Measurements from ENCODE around the gene ATP6V0A1.
"Not testable (repeated sequence)": the region's sequence is repeated elsewhere in the genome, so short reads cannot be mapped to it uniquely, and the experiment has no call there.

Gene ATP6V0A1

DNA sequence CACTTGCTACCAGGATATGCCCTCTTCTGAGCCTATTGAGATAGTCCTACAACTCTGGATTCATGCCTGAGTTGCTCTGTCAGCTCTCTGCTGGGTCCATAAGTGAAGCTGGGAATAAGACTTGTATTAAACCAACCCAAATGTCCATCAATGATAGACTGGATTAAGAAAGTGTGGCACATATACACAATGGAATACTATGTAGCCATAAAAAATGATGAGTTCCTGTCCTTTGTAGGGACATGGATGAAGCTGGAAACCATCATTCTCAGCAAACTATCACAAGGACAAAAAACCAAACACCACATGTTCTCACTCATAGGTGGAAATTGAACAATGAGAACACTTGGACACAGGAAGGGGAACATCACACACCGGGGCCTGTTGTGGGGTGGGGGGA is 19.1 kb downstream of the ATP6V0A1 start:
- H3K36me3 ChIP-seq (ENCODE audit: control insufficient read depth, insufficient read depth, low read length): peaks cover 91% of the 10 kb centered on the region
- not testable (repeated sequence) for H3K9me3 ChIP-seq (ENCODE audit: control insufficient read depth, insufficient read depth, low read length); H3K9ac ChIP-seq (ENCODE audit: low read depth, low read length); H3K4me3 ChIP-seq (ENCODE audit: low read depth, low read length); H3K27me3 ChIP-seq (ENCODE audit: control insufficient read depth, insufficient read depth, low read length); H3K4me1 ChIP-seq (ENCODE audit: control insufficient read depth, insufficient read depth, low read length); H3K27ac ChIP-seq (ENCODE audit: low read depth, low read length)

DNA sequence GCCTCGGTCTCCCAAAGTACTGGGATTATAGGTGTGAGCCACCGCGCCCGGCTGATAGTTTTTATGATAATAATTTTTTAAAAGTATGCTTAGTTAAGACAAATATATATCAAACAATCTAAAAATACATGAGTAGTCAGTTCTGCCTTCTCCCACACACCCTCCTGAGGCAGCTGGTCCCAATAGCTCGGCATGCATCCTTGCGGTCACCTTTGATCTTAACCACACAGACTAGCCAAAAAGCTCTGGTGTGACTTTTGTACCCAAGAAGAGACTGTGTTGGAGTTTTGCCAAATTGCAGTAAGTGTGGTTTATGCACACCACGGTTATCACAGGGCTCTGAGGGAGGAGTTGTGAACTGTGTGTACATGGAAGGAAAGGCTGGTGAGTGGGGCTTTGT is 25.6 kb downstream of the ATP6V0A1 start:
- Histone ChIP-seq H3K4me1 (ENCODE audit: control insufficient read depth, insufficient read depth, low read length) (no peaks in the 10 kb centered on the region), H3K36me3 (ENCODE audit: control insufficient read depth, insufficient read depth, low read length) (peaks cover 82% of the 10 kb centered on the region), H3K4me3 (ENCODE audit: low read depth, low read length) (no peak overlapping the region), H3K27ac (ENCODE audit: low read depth, low read length) (no peak overlapping the region), H3K9me3 (ENCODE audit: control insufficient read depth, insufficient read depth, low read length) (no peaks in the 10 kb centered on the region), H3K27me3 (ENCODE audit: control insufficient read depth, insufficient read depth, low read length) (no peaks in the 10 kb centered on the region), H3K9ac (ENCODE audit: low read depth, low read length) (no peak overlapping the region)

DNA sequence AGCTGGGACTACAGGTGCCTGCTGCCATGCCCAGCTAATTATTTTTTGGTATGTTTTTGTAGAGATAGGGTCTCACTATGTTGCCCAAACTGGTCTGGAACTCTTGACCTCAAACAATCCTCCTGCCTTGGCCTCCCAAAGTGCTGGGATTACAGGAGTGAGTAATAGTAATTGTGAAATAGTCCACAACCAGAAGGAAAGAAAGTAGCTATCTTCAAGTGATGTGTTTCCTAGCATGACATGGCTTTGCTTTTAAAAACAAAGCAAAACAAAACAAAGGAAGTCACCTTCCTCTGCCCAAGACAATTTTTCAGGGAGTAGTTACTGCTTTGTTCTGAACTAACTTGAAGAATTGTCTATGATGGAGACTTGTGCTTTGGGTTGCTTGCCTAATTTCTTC is 27.0 kb downstream of the ATP6V0A1 start:
- Histone ChIP-seq H3K9ac (ENCODE audit: low read depth, low read length) (no peak overlapping the region), H3K4me1 (ENCODE audit: control insufficient read depth, insufficient read depth, low read length) (no peaks in the 10 kb centered on the region), H3K27me3 (ENCODE audit: control insufficient read depth, insufficient read depth, low read length) (no peaks in the 10 kb centered on the region), H3K9me3 (ENCODE audit: control insufficient read depth, insufficient read depth, low read length) (no peaks in the 10 kb centered on the region), H3K4me3 (ENCODE audit: low read depth, low read length) (no peak overlapping the region), H3K36me3 (ENCODE audit: control insufficient read depth, insufficient read depth, low read length) (peaks cover 83% of the 10 kb centered on the region), H3K27ac (ENCODE audit: low read depth, low read length) (no peak overlapping the region)

DNA sequence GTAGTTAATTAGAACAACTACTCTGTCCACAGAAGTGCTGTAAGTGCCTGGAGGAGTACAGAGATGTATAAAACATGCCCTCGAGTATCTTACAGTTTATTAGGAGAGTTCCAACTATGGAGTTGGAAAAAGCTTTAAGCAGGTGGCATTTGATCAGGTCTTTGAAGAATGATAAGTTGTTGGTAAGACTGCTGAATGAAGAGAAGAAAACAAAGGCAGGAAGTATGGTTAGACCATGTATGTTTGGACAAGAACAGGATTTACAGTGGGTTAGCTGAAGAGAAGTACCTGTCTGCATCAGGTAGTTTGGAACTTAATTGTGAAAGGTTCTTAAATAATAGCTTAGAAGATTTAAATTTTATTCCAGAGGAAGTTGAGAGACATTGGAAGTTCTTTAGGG is 29.4 kb downstream of the ATP6V0A1 start:
- H3K27me3 ChIP-seq (ENCODE audit: control insufficient read depth, insufficient read depth, low read length): no peaks in the 10 kb centered on the region

DNA sequence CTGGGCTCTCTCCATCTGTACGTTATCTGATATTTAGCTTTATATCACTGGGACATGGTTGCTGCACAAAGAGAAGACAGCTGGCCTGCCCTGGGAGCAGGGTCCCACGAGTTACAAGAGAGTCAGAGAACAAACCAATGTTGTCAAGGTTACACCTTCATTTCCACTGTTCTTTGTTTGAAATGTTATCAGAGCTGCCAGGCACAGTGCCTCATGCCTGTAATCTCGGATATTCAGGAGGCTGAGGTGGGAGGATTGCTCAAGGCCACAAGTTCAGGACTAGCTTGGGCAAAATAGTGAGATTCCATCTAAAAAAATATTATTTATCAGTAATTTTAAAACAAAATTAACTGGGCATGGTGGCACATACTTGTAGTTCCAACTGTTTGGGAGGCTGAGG is 34.6 kb downstream of the ATP6V0A1 start:
- no peak overlapping the region for H3K9ac ChIP-seq (ENCODE audit: low read depth, low read length)
- no peak overlapping the region for H3K4me3 ChIP-seq (ENCODE audit: low read depth, low read length)
- no peaks in the 10 kb centered on the region for H3K4me1 ChIP-seq (ENCODE audit: control insufficient read depth, insufficient read depth, low read length)
- H3K36me3 ChIP-seq (ENCODE audit: control insufficient read depth, insufficient read depth, low read length): peaks cover 81% of the 10 kb centered on the region
- no peak overlapping the region for H3K27ac ChIP-seq (ENCODE audit: low read depth, low read length)
- no peaks in the 10 kb centered on the region for H3K9me3 ChIP-seq (ENCODE audit: control insufficient read depth, insufficient read depth, low read length)
- H3K27me3 ChIP-seq (ENCODE audit: control insufficient read depth, insufficient read depth, low read length): no peaks in the 10 kb centered on the region

More for the DNA sequence above, 29.4 kb downstream of the ATP6V0A1 start:
- Histone ChIP-seq H3K4me1 (ENCODE audit: control insufficient read depth, insufficient read depth, low read length) (no peaks in the 10 kb centered on the region), H3K27ac (ENCODE audit: low read depth, low read length) (no peak overlapping the region), H3K9me3 (ENCODE audit: control insufficient read depth, insufficient read depth, low read length) (no peaks in the 10 kb centered on the region), H3K36me3 (ENCODE audit: control insufficient read depth, insufficient read depth, low read length) (peaks cover 79% of the 10 kb centered on the region), H3K4me3 (ENCODE audit: low read depth, low read length) (no peak overlapping the region), H3K9ac (ENCODE audit: low read depth, low read length) (no peak overlapping the region)

DNA sequence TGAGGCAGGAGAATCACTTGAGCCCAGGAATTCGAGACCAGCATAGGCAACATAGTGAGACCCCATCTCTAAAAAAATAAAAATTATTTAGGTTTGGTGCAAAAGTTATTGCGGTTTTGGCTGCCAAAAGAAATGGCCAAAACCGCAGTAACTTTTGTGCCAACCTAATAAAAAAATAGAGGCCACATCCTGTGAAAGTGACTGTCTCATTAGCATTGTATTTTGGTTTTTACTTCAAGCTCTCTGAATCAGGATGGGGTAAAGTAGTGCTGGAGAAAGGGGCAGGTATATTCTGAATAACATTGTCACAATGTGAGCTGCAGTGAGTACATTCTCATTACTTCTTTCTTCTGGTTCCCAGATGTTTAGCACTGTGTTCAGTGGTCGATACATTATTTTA is 36.0 kb downstream of the ATP6V0A1 start:
- H3K36me3 ChIP-seq (ENCODE audit: control insufficient read depth, insufficient read depth, low read length): peaks cover 77% of the 10 kb centered on the region
- no peaks in the 10 kb centered on the region for H3K9me3 ChIP-seq (ENCODE audit: control insufficient read depth, insufficient read depth, low read length)
- H3K4me1 ChIP-seq (ENCODE audit: control insufficient read depth, insufficient read depth, low read length): no peaks in the 10 kb centered on the region
- H3K4me3 ChIP-seq (ENCODE audit: low read depth, low read length): no peak overlapping the region
- H3K27me3 ChIP-seq (ENCODE audit: control insufficient read depth, insufficient read depth, low read length): no peaks in the 10 kb centered on the region
- H3K27ac ChIP-seq (ENCODE audit: low read depth, low read length): no peak overlapping the region
- no peak overlapping the region for H3K9ac ChIP-seq (ENCODE audit: low read depth, low read length)

DNA sequence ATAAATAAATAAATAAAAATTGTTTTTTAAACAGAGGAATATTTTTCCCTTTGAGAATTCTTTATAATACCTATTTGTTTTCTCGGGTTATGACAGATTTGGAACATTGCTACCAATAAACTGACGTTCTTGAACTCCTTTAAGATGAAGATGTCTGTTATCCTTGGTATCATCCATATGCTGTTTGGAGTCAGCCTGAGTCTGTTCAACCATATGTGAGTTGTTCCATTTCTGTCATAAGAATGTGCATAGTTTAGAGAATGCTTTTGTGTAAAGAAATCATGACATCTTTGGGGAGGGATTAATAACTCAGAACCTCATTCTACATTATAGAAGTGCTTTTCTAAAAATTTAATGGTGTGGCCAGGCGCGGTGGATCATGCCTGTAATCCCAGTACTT is 40.1 kb downstream of the ATP6V0A1 start:
- no peak overlapping the region for H3K27ac ChIP-seq (ENCODE audit: low read depth, low read length)
- H3K4me1 ChIP-seq (ENCODE audit: control insufficient read depth, insufficient read depth, low read length): no peaks in the 10 kb centered on the region
- no peaks in the 10 kb centered on the region for H3K27me3 ChIP-seq (ENCODE audit: control insufficient read depth, insufficient read depth, low read length)
- H3K9me3 ChIP-seq (ENCODE audit: control insufficient read depth, insufficient read depth, low read length): no peaks in the 10 kb centered on the region
- peaks cover 82% of the 10 kb centered on the region for H3K36me3 ChIP-seq (ENCODE audit: control insufficient read depth, insufficient read depth, low read length)
- no peak overlapping the region for H3K9ac ChIP-seq (ENCODE audit: low read depth, low read length)
- H3K4me3 ChIP-seq (ENCODE audit: low read depth, low read length): no peak overlapping the region

DNA sequence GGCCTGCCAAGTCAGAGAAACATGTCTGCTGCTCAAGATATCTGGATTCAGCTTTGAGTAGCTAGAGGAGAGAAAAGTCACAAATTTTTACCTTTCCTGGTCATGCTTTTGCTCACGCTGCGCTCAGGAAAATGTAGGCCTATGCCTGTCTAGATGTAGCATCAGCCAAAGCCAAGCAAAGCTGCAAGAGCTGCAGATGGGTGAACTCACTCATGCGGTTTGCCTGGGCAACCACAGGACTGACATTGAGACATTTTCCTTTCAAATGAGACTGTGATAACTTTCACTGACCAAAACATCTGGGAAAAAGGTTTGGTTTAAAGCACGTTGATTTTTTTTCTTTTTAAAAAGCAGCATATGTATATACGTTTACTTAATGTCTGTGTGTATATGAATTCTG is 43.4 kb downstream of the ATP6V0A1 start:
- Histone ChIP-seq H3K36me3 (ENCODE audit: control insufficient read depth, insufficient read depth, low read length) (peaks cover 70% of the 10 kb centered on the region), H3K27me3 (ENCODE audit: control insufficient read depth, insufficient read depth, low read length) (no peaks in the 10 kb centered on the region), H3K9me3 (ENCODE audit: control insufficient read depth, insufficient read depth, low read length) (no peaks in the 10 kb centered on the region), H3K27ac (ENCODE audit: low read depth, low read length) (no peak overlapping the region), H3K9ac (ENCODE audit: low read depth, low read length) (no peak overlapping the region), H3K4me3 (ENCODE audit: low read depth, low read length) (no peak overlapping the region), H3K4me1 (ENCODE audit: control insufficient read depth, insufficient read depth, low read length) (no peaks in the 10 kb centered on the region)

DNA sequence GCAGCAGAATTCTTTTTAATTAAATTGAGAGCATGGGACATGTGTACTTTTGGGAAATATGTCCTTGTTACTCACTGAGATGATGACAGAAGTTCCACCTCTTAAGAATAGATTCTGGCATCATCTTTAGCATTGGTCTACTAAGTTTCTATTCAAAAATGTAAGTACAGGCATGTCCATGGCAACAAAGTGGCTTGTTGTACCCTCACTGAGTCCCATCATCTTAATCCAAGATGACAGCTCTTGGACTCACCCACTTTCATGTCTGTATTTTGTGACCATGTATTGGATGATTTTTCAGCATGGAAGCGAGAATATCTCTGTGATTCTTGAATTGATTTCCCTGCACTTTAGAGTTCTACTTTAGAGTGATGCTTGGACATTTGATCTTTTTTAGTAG is 44.2 kb downstream of the ATP6V0A1 start:
- Histone ChIP-seq H3K4me3 (ENCODE audit: low read depth, low read length) (no peak overlapping the region), H3K36me3 (ENCODE audit: control insufficient read depth, insufficient read depth, low read length) (peaks cover 77% of the 10 kb centered on the region), H3K4me1 (ENCODE audit: control insufficient read depth, insufficient read depth, low read length) (no peaks in the 10 kb centered on the region), H3K27me3 (ENCODE audit: control insufficient read depth, insufficient read depth, low read length) (no peaks in the 10 kb centered on the region), H3K9ac (ENCODE audit: low read depth, low read length) (no peak overlapping the region), H3K27ac (ENCODE audit: low read depth, low read length) (no peak overlapping the region), H3K9me3 (ENCODE audit: control insufficient read depth, insufficient read depth, low read length) (no peaks in the 10 kb centered on the region)

DNA sequence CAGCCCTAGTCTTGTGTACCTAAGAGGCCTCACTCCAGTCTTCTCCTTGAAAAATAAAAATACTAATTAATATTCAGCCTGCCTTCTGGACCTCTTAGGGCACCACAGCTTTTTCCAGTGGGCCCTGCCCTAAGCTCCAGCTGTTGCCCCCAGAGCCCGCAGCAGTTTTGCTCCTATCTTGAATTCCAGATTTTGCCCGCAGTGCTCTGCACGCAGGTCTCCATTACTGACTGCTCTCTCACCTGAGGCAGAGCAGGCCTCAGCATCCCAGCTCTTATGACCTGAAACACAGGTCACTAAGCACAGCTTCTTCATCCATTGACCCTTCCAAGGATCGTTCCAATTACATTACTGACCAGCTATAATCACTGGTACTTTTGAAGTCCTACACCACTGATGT is 49.0 kb downstream of the ATP6V0A1 start:
- Histone ChIP-seq H3K27ac (ENCODE audit: low read depth, low read length) (no peak overlapping the region), H3K9me3 (ENCODE audit: control insufficient read depth, insufficient read depth, low read length) (no peaks in the 10 kb centered on the region)

DNA sequence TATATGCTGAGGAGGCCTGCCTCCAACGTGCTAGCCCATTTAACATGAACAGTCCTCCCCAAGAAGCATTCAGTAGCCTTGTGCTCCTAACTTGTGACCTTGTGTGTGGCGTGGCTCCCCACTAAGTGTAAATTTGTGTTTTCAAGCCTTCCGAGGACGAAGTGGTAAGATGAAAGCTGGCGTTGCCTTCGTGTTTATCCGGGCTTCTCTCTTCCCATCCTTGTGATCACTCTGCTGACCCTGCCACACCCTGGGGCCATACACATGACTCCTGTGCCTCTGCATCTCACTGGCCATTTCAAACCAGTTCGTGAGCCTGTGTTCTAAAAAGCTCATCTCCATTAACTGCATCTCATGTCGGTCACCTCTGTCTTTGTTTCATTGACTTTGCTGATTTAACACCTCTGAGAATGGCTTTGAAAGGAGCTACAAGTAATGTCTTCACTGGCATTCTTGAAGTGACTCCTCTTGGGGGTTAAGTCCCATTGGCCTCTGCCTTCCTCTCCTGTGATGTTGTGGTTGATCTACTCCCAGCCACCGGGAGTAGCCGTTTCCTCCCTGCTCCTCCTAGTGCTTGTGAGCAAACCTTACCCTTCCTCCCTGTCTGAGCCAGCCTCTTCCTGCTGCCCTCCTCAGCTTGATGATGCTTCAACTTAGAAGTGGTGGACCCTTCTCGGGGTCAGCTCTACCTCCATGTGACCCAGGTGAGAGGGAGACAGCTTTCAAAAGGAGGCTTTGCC is 49.9 kb downstream of the ATP6V0A1 start:
- Histone ChIP-seq H3K4me1 (ENCODE audit: control insufficient read depth, insufficient read depth, low read length) (no peaks in the 10 kb centered on the region), H3K4me3 (ENCODE audit: low read depth, low read length) (no peak overlapping the region), H3K9ac (ENCODE audit: low read depth, low read length) (no peak overlapping the region), H3K9me3 (ENCODE audit: control insufficient read depth, insufficient read depth, low read length) (no peaks in the 10 kb centered on the region), H3K27ac (ENCODE audit: low read depth, low read length) (no peak overlapping the region), H3K27me3 (ENCODE audit: control insufficient read depth, insufficient read depth, low read length) (no peaks in the 10 kb centered on the region), H3K36me3 (ENCODE audit: control insufficient read depth, insufficient read depth, low read length) (peaks cover 62% of the 10 kb centered on the region)

More for the DNA sequence above, 49.0 kb downstream of the ATP6V0A1 start:
- Histone ChIP-seq H3K36me3 (ENCODE audit: control insufficient read depth, insufficient read depth, low read length) (peaks cover 70% of the 10 kb centered on the region), H3K4me1 (ENCODE audit: control insufficient read depth, insufficient read depth, low read length) (no peaks in the 10 kb centered on the region), H3K9ac (ENCODE audit: low read depth, low read length) (no peak overlapping the region), H3K27me3 (ENCODE audit: control insufficient read depth, insufficient read depth, low read length) (no peaks in the 10 kb centered on the region), H3K4me3 (ENCODE audit: low read depth, low read length) (no peak overlapping the region)

All from HUES48 (cell line).